ENCODE data around the gene MYO5B.
A peak's percentile ranks its signal among the peaks of the same experiment; 100 is the strongest.

Gene MYO5B

GRCh38 chr18:49960376-49960775 lies 234.6 kb downstream of the MYO5B start:
- DNase-seq, result no peak

DNA sequence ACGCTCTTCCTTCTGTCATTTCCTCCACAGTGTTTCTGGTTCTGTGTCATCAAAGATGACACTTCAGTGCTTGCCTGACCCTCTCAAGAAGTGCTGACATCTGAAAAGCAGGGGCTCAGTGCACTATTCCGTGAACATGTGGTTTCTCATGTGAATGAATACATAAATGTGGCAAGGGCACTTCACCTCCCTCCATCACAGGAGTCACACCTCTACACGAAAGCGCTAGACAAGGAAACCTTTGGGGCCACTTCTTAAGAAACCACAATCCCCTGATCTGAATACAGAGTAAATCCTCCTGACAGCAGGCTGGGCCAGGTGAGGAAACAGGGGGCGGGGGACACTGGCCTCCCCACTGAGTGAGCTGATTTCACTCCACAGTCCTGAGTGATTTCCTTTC lies 235.8 kb downstream of the MYO5B start:
- DNase-seq, result no peak

DNA sequence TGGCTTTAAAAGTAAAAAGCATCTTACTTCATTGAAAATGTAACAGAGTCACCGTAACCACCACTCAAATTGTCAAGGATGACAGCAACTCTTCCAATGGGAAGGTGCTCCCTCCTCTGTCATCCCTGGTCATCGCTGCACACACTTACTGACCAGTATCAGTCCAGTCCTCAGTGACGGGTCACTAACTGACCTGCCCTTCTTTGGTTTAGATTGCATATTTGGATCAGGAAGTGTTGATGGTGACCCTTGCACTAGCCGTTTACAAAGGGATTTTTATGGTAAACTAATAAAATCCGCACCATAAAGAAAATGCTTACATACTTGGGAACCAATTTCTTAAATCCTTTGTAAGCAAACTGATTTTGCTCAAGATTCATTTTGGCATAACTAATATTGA lies 239.7 kb downstream of the MYO5B start:
- no peak for DNase-seq

DNA sequence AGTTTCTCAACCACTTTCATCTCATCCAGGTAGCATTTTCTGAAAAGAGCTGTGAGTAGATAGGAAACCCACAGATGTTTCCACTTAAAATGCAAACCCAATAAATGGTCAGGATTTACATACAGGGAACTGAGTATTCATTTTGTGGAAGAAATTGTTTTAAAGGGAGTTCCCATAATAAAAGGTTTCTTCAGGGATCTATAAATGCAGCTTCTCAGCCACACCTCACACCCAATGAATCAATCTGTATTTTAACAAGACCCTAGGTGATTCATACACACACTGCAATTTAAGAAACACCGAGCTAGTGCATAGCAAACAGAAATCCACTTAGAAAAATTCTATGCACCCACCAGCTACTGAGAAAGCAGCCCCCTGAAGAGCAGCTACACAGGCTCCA lies 241.6 kb downstream of the MYO5B start:
- no peak for DNase-seq

- no peak for DNase-seq
Measured at GRCh38 chr18:49949951-49950395, 245.0 kb downstream of the MYO5B start.

DNA sequence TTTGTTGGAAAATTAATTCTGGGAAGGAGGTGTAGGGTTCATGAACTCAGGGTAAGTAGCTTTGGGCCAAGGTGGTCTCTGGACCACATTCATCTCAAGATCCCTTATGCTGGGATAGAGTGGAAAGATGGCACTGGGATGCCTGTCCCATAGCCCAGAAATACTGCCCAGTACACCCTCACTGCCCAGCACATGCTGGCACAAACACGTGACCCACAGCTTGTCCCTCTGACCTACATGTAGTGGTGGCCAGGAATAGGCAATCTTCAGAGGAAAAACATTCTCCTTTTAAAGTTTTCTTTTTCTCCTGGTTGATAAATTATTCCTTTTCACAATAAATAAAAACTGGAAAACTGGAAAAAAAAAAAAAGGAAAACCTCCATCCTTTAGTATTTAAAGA lies 246.0 kb downstream of the MYO5B start:
- no peak for DNase-seq

- no peak for DNase-seq
Measured at GRCh38 chr18:49944663-49945062, 250.3 kb downstream of the MYO5B start.

DNA sequence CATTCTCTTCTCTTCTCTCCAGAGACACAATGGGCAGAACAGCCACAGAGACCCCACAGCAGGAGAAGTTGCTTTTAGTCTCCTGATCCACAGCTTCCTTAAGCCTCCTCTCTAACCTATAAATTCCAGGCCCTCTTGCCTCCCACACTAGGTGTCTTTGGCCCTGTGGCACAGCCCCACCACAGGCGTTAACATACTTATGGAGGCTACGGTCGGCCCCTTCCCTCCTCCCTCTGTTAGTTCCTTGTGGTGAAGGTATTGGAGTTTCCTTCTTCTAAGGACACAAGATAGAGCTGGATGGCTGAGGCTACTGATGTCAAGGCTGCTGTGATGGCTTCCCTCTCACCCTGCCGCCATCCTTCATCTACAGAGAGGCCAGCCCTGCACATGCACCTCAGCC lies 258.1 kb downstream of the MYO5B start:
- no peak for DNase-seq

DNA sequence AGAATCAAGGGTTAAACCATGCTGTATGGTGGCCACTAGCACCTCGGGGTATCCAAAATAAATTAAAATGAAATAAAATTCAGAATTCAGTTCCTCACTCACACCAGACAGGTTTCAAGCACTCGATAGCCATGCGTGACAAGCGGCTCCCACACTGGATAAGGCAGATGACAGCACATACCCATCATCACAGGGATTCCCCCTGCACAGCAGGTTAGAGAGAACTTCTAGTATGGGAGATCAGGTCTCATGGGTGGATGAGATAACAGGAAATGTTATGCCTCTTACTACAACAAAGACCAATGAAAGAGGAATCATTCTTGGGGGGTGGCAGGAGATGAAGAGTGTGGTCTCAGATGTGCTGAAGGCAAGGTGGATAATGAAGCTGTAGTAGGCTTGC lies 259.7 kb downstream of the MYO5B start:
- no peak for DNase-seq

DNA sequence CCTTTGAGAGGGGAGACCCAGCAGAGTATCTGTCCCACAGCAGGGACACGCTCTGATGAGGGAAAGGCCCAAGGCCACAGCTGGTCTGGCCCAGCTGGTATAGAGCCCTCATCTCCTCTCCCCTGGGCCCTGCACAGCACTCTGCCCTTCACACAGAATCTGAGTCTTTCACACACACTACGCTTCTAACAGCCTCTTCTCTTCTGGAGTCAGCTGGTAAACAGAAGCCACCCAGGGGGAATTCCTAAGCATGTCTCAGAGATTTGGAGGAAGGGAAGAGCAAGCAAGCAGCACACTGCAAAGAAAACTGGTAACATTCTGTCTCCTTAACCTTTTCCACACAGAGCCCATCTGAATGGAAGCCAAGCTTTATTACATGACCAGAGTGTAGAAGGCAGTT lies 260.5 kb downstream of the MYO5B start:
- no peak for DNase-seq

GRCh38 chr18:49933530-49934128 lies 261.3 kb downstream of the MYO5B start:
- no peak for DNase-seq

GRCh38 chr18:49931760-49932159 lies 263.2 kb downstream of the MYO5B start:
- DNase-seq, result no peak

DNA sequence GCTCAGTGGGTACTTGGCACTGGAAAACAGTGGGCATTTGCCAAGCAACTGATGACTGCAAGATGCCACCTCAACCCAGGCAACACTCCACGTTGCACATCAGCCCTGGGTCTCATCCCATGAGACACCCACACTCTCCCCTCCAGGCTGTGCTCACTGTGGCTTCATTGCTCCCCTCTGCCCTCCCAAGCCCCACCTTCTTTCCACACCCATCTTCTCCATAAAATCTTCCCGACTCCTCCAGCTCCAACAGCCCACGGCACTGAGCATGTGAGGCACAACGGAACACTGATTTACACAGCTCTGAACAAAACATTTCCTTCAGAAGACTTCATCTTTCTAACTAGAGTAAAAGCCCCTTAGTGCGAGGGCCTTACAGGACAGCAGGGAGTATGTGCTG lies 263.8 kb downstream of the MYO5B start:
- no peak for DNase-seq

GRCh38 chr18:49926106-49926745 lies 268.7 kb downstream of the MYO5B start:
- DNase-seq, result no peak

GRCh38 chr18:49924293-49924983 lies 270.5 kb downstream of the MYO5B start:
- no peak for DNase-seq

DNA sequence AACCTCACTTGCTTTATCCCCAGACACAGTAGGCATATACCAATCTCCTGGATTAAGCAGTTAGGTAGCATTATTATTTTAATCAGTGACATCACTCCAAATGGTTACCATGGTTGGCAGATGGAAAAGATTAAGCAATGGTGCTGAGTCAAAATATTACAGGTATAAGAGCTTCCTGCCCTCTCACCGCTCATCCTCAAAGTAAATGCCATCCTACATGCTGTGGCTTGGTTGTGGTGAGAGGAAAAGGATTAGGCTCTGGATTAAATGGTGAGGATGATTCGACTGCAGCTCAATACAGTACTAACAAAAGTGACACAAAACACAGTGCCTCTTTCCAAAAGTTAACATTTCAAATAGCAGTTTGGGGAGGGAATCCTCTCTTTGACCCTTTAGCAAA lies 272.7 kb downstream of the MYO5B start:
- no peak for DNase-seq

DNA sequence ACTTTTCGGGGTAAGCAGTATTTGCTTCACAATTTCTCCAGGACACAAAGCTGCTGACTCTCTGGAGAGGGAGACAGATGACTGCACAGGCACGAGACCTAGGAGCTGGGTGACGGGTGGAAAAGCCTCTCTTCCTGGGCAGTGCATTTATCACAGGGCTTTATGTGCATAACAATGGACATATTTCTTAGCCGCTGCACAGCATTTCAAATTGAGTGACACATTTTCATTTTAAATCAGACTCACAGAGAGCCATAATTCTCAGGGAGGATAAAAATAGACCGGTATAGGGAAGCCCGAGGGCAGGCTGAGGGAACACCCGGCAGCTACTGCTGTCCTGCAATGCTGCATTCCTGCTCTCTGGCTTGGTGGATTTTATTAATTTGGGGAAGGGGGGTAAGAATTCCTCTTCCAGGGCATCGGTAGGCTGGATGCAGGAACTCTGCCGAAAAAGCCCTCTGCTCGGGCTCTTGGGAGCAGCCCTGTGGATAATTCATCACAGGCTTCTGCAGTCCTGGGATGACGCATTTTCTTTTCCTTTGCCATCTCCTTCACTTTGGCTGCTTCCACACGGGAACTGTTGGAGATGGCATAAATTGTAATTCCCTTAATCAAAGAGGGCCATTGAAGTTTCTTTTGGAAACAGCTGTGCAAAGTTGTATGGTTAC lies 273.5 kb downstream of the MYO5B start:
- no peak for DNase-seq

DNA sequence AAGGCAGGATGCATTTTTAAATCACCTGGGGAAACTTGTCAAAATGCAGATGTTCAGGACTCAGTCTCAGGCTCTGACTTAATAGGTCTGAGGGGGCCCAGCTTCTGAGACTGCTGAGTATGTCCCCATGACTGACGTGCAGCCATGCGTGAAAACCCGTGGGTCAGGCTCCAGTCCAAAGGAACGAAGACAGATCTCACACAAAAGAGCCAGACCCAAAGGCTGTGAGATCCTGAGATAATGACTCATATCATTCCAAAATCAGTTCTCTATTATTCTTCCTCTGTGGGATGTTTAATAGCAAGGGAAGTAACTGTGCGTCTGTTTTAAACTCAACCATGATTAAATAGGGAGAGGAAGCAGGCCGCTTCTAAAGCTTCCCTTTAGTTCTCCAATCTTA lies 274.2 kb downstream of the MYO5B start:
- DNase-seq, result no peak

DNA sequence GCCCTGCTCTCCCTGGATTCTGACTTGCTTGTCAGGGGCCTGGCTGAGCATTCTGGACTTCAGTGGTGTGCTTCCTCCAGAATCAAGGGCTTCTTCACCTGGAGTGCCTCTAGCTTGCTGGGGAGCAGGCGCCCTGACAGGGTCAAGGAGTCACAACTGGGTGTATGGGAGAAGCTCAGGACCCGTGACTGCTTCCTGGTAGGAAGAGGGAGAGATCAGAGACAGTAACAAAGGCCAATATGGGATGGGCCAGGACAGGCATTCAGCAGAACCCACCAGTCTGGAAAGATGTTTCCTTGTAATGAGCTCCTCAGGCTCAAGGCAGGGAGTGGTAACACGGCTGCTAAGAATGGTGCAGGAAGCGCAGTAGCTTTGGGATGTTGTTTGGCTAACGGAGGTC lies 277.2 kb downstream of the MYO5B start:
- no peak for DNase-seq

DNA sequence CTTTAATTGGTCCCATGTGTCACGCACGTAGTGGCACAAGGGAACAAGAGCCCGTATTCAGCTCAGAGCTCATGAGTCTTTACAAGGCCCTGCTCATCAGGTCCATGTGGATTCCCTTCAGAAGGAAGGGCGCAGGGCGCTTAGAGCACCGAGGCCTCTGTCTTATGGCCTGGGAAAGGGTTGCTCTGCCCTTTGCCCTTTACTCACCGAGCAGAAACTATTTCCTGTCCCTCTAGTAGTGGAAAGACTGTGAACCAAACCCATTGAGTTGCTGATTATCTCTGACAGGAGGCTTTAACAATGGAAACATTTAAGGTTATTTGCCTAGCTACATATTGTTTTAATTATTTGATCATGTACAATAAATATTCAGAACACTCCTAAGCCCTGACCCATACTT lies 279.6 kb downstream of the MYO5B start:
- DNase-seq, result no peak

- no peak for DNase-seq
Measured at GRCh38 chr18:49913221-49913620, 281.7 kb downstream of the MYO5B start.

DNA sequence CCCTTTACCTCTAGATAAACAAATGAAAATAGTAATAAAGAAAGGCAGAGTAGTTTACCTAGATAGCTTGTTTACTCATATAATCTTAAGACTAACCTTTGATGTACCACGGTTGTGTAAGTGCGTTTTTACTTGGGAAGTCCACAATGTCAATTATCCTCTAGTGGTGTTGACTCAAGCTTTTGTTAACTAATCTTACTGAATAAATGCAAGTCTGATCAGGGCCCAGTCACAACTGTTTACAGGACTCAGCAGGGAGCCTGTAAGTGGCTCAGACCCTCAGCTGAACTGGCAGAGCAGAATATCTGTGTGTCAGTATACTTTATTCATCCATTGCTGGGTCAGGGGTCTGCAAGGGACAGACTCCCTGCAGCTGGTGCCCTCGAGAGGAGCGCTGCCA lies 283.5 kb downstream of the MYO5B start:
- peak; percentile 48 for DNase-seq

DNA sequence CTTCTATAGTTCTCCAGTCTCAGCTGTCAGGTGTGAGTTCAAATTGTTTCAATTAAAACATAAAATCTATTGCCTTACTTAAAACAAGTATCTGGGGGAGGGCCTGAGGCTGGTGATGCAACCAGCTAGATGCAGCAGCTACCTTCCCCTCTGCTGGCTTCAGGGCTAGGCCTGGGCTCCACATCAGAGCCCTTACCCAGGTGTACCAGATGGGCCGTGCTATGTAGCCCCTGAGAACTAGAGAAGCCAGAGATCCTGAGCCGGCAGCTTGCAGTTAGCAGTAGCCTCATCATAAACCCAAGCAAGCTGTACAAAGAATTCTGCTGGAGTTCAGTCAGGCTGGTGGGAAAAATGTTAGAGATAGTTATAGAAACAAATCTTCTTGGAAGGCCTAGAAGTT lies 284.0 kb downstream of the MYO5B start:
- no peak for DNase-seq

GRCh38 chr18:49910019-49910418 lies 284.9 kb downstream of the MYO5B start:
- DNase-seq, result no peak
